Transverse colon (tissue), 4 donors: ENCODE results near the gene ULK4. TPM values are rescaled to one million over a fixed set of nuclear protein-coding genes. Genes with fewer than 3 reads are reported as not detected.
A peak's percentile ranks its signal among the peaks of the same experiment; 100 is the strongest.

Source experiments
- DNase-seq: peaks from one replicate; pipeline ENCODE4 v3.0.0-alpha.2; 2019
- H3K27ac ChIP-seq, 4 donors: fragments of 200-600 bp; sonication (generic); 2 replicates each; pipeline ENCODE4 v1.5.1; 2016 to 2018; ENCODE audit warnings: inconsistent platforms in 4 of 4
- H3K27me3 ChIP-seq: fragments of 200-600 bp; sonication (generic); 2 replicates; pipeline ENCODE4 v1.5.1; 2017; ENCODE audit warnings: inconsistent platforms
- H3K36me3 ChIP-seq, 4 donors: fragments of 200-600 bp; sonication (generic); 2 replicates each; pipeline ENCODE4 v1.5.1; 2017 to 2019; ENCODE audit warnings: inconsistent platforms in 4 of 4
- H3K4me1 ChIP-seq, 4 donors: fragments of 200-600 bp; sonication (generic); 2 replicates each; pipeline ENCODE4 v1.5.1; 2017 to 2020; ENCODE audit warnings: inconsistent platforms in 4 of 4
- H3K4me3 ChIP-seq, 4 donors: fragments of 200-600 bp; sonication (generic); 1 replicate in 1 of 4; 2 replicates in 3 of 4; pipeline versions ENCODE4 v1.5.1 to v1.6.1; 2017 to 2019; ENCODE audit warnings: inconsistent platforms in 4 of 4
- H3K9me3 ChIP-seq, 2 donors: fragments of 200-600 bp; sonication (generic); 2 replicates each; pipeline ENCODE4 v1.5.1; 2017 to 2019; ENCODE audit warnings: inconsistent platforms in 2 of 2
- CTCF ChIP-seq, 5 experiments: fragments of 200-600 bp in 3 of 5; fragments of 450-650 bp in 2 of 5; sonication (generic) in 3 of 5; IDR thresholded peaks; 1 replicate in 2 of 5; 2 replicates in 3 of 5; pipeline ENCODE4 v1.5.1; 2016 to 2017; ENCODE audit warnings: antibody characterized with exemption in 5 of 5, inconsistent platforms in 3 of 5, mild to moderate bottlenecking in 2 of 5, moderate library complexity in 1 of 5
- EP300 ChIP-seq: sonication (generic); formaldehyde crosslinking; IDR thresholded peaks from one replicate; pipeline ENCODE4 v1.6.1; 2017; ENCODE audit warnings: antibody characterized with exemption, low read depth
- POLR2A ChIP-seq: fragments of 450-650 bp; IDR thresholded peaks from one replicate; pipeline ENCODE4 v1.6.1; 2016; ENCODE audit warnings: antibody characterized with exemption, mild to moderate bottlenecking, moderate library complexity
- POLR2AphosphoS5 ChIP-seq, 3 donors: sonication (generic); formaldehyde crosslinking; IDR thresholded peaks; one replicate each; pipeline ENCODE4 v1.6.1; 2016; ENCODE audit warnings: antibody characterized with exemption in 3 of 3
- WGBS, 2 donors: methylation state at CpG; one replicate each; pipeline ENCODE4 v1.1.5; 2018; ENCODE audit warnings: low coverage in 1 of 2; 5-methylcytosine and 5-hydroxymethylcytosine counted together
- in situ Hi-C, 4 donors: fragments of 200-750 bp; cut with MboI; loops; one replicate each; pipeline versions ENCODE4 v1.15.0 to v1.15.1; 2017; ENCODE audit warnings: low sequenced_read_pairs in 3 of 4, low pct_ligation_motif_present in 1 of 4, low pct_unique_long_range_greater_than_20kb in 1 of 4
- intact Hi-C: fragments of 100-400 bp; cut with DNase I; formaldehyde crosslinking; loops from one replicate; pipeline ENCODE4 v1.15.1; 2023; ENCODE audit warnings: low total_unique reads
- total RNA-seq, 4 donors: library from RNA; depleted of rRNA; stranded (reverse); fragments of >200 nt; gene quantifications; one replicate each; pipeline ENCODE4 v1.1.0, GENCODE V29; 2016

ULK4 gene
- total RNA-seq, 4 donors from 2014 or later, result 4.1 to 19.2 (median 11.7) TPM

DNA sequence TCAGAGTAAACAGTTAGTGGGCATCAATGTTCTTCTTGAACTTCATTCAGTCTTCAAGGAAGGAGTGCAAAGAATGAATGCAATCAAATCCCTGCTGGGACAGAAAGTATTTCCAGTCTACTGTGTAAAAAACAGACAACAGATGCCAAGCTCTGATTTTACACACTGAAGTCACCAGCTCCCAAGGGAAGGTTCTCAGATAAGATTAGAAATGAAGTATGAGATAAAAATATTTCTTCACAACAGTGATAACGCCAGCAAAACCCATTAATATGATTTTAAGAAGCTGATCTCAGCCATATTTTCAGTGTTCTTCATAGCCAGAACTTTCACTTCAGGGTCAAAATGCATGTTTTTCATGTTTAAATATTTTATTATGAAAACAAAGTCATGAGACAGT is 497.0 kb downstream of the ULK4 start:
- no peak overlapping the region for H3K4me3 ChIP-seq
- peaks cover 0 to 14% (median 8%) of the 10 kb centered on the region in 4 donors for H3K4me1 ChIP-seq
- in situ Hi-C loops (no loop called here), intact Hi-C loops (no loop called here)
- no peaks in the 10 kb centered on the region for H3K9me3 ChIP-seq
- H3K27ac ChIP-seq, result no peak overlapping the region
- WGBS, 2 donors, result 70 to 92% methylated on average over 1 of the region's 1 CpG
- TF ChIP-seq POLR2AphosphoS5 (IDR thresholded peaks at IDR 0.05), result no peak
- TF ChIP-seq POLR2A, result no peak
- TF ChIP-seq CTCF (IDR thresholded peaks at IDR 0.05), result no peak
- no peak for TF ChIP-seq EP300
- no peak for DNase-seq
- no peaks in the 10 kb centered on the region for H3K36me3 ChIP-seq
- H3K27me3 ChIP-seq, result no peaks in the 10 kb centered on the region

DNA sequence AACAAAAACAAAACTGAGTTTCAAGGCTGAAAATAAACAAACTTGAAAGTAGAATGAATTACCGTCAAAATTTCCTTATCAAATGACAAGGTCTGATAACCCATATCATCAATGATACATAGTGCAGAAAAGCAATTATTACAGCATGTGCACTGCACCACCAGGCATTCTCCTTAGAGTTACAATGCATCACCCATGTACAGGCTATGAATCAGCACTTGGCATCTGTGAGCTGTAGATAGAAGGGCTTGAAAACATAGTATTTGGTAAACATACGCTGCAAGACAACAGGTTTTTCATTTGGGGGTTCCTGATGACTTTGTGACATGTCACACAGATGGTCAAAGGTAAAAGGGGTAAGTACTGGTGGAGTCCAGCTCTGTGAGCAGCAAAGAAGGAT is 497.5 kb downstream of the ULK4 start:
- no peaks in the 10 kb centered on the region for H3K9me3 ChIP-seq
- intact Hi-C loops, result no loop called here
- in situ Hi-C loops, result no loop called here
- no peak for TF ChIP-seq POLR2AphosphoS5 (IDR thresholded peaks at IDR 0.05)
- no peak for TF ChIP-seq CTCF (IDR thresholded peaks at IDR 0.05)
- no peak for TF ChIP-seq POLR2A
- TF ChIP-seq EP300, result no peak
- DNase-seq, result no peak
- 80 to 96% methylated on average over 2 of the region's 2 CpGs for WGBS, 2 donors
- no peak overlapping the region for H3K27ac ChIP-seq
- no peaks in the 10 kb centered on the region for H3K36me3 ChIP-seq
- H3K4me3 ChIP-seq, result no peak overlapping the region
- H3K27me3 ChIP-seq, result no peaks in the 10 kb centered on the region
- H3K4me1 ChIP-seq, result peaks cover 0 to 14% (median 8%) of the 10 kb centered on the region in 4 donors

- 13 to 33% methylated on average over 1 to 2 of the region's 2 CpGs for WGBS, 2 donors
- no peaks in the 10 kb centered on the region for H3K36me3 ChIP-seq
- no peaks in the 10 kb centered on the region for H3K9me3 ChIP-seq
- H3K4me3 ChIP-seq, result no peak overlapping the region
- no peaks in the 10 kb centered on the region for H3K27me3 ChIP-seq
- DNase-seq, result no peak
- H3K4me1 ChIP-seq, result peaks cover 0 to 14% (median 8%) of the 10 kb centered on the region in 4 donors
- peak overlapping the region in 2 of 4 donors; percentile 33 to 58 for H3K27ac ChIP-seq
- TF ChIP-seq EP300 (no peak), POLR2AphosphoS5 (IDR thresholded peaks at IDR 0.05) (no peak), POLR2A (no peak), CTCF (IDR thresholded peaks at IDR 0.05) (no peak)
- intact Hi-C loops, result no loop called here
- in situ Hi-C loops, result no loop called here
Observed at GRCh38 chr3:41462103-41462691, 499.7 kb downstream of the ULK4 start.

- no peak for DNase-seq
- no peak for TF ChIP-seq POLR2A
- no peak for TF ChIP-seq CTCF (IDR thresholded peaks at IDR 0.05)
- TF ChIP-seq POLR2AphosphoS5 (IDR thresholded peaks at IDR 0.05), result no peak
- TF ChIP-seq EP300, result no peak
- H3K36me3 ChIP-seq, result no peaks in the 10 kb centered on the region
- H3K9me3 ChIP-seq, result no peaks in the 10 kb centered on the region
- no peak overlapping the region for H3K27ac ChIP-seq
- H3K4me3 ChIP-seq, result no peak overlapping the region
- intact Hi-C loops, result no loop called here
- in situ Hi-C loops, result no loop called here
- H3K27me3 ChIP-seq, result no peaks in the 10 kb centered on the region
- WGBS, 2 donors, result 91 to 92% methylated on average over 4 of the region's 4 CpGs
- peaks cover 0 to 14% (median 8%) of the 10 kb centered on the region in 4 donors for H3K4me1 ChIP-seq
Observed at GRCh38 chr3:41460736-41461135, 501.2 kb downstream of the ULK4 start.
